Superior temporal gyrus (tissue), 1 donor: ENCODE measurements around the gene ADIRF.
"Not testable (repeated sequence)": the region's sequence is repeated elsewhere in the genome, so short reads cannot be mapped to it uniquely, and the experiment has no call there.

Experiments
- DNase-seq: peaks from one replicate; pipeline ENCODE4 v3.0.0-alpha.2; 2016; ENCODE audit errors: extremely low spot score

Gene ADIRF

GRCh38 chr10:86945361-86946212 lies 22.7 kb upstream of the ADIRF start:
- DNase-seq = no peak

- no peak for DNase-seq
Measured at GRCh38 chr10:86946213-86947155, 21.8 kb upstream of the ADIRF start.

- DNase-seq = not testable (repeated sequence)
Measured at GRCh38 chr10:86947806-86948205, 20.5 kb upstream of the ADIRF start.

GRCh38 chr10:86950349-86950748 lies 17.9 kb upstream of the ADIRF start:
- DNase-seq = no peak

GRCh38 chr10:86951184-86951761 lies 17.0 kb upstream of the ADIRF start:
- no peak for DNase-seq

- DNase-seq = no peak
Measured at GRCh38 chr10:86952106-86952505, 16.2 kb upstream of the ADIRF start.

GRCh38 chr10:86952697-86953096 lies 15.6 kb upstream of the ADIRF start:
- DNase-seq = not testable (repeated sequence)

- no peak for DNase-seq
Measured at GRCh38 chr10:86953747-86954680, 14.3 kb upstream of the ADIRF start.

GRCh38 chr10:86954681-86955500 lies 13.4 kb upstream of the ADIRF start:
- no peak for DNase-seq

GRCh38 chr10:86955501-86956194 lies 12.6 kb upstream of the ADIRF start:
- DNase-seq = no peak

- no peak for DNase-seq
Measured at GRCh38 chr10:86956195-86956847, 12.0 kb upstream of the ADIRF start.

- DNase-seq = no peak
Measured at GRCh38 chr10:86956848-86957448, 11.3 kb upstream of the ADIRF start.

GRCh38 chr10:86957471-86958115 lies 10.7 kb upstream of the ADIRF start, which contains the start of gene MMRN2:
Gene MMRN2, minus strand, starts transcription at chr10:86957615. Its CDS starts 74 bp downstream, at chr10:86957541.
- no peak for DNase-seq

- DNase-seq = no peak
Measured at GRCh38 chr10:86958116-86958900, 10.0 kb upstream of the ADIRF start, which contains the start of gene SNCG. Gene SNCG, plus strand, starts transcription at chr10:86958599. Its CDS starts 99 bp downstream, at chr10:86958698.

- no peak for DNase-seq
Measured at GRCh38 chr10:86958901-86959736, 9.2 kb upstream of the ADIRF start.

GRCh38 chr10:86959737-86960002 lies 8.6 kb upstream of the ADIRF start:
- no peak for DNase-seq
